Cardiac fibroblast (primary cell): ENCODE results near the gene HOXB4.

Experiments used
- DNase-seq, 2 donors: peaks; one replicate each; pipeline versions ENCODE4 v3.0.0 to v3.0.0-alpha.2; 2010; ENCODE audit warnings: low read depth in 2 of 2
- H3K4me3 ChIP-seq, 2 donors: replicated peaks in 1 of 2; 1 replicate in 1 of 2; 2 replicates in 1 of 2; pipeline ENCODE4 v1.5.1; 2011; ENCODE audit warnings: low read depth in 2 of 2, low read length in 2 of 2, mild to moderate bottlenecking in 2 of 2, moderate library complexity in 1 of 2
- CTCF ChIP-seq: IDR thresholded peaks from one replicate; pipeline ENCODE4 v1.5.1; 2011; ENCODE audit warnings: low read depth, mild to moderate bottlenecking, low read length, inconsistent platforms

Gene HOXB4

GRCh38 chr17:48549914-48550501, 28.1 kb downstream of the HOXB4 start:
- DNase-seq, result no peak
- TF ChIP-seq CTCF, result no peak
- no peak overlapping the region for H3K4me3 ChIP-seq

GRCh38 chr17:48549281-48549630, 28.9 kb downstream of the HOXB4 start:
- DNase-seq, result no peak
- TF ChIP-seq CTCF, result no peak
- H3K4me3 ChIP-seq, result no peak overlapping the region

GRCh38 chr17:48548523-48549280, 29.4 kb downstream of the HOXB4 start:
- no peak overlapping the region for H3K4me3 ChIP-seq
- no peak for TF ChIP-seq CTCF
- DNase-seq, result no peak

- DNase-seq, result peak; percentile 69 to 71
- peak overlapping the region in 1 of 2 donors; percentile 38 for H3K4me3 ChIP-seq
- no peak for TF ChIP-seq CTCF
Observed at GRCh38 chr17:48547808-48548522, 30.2 kb downstream of the HOXB4 start.

GRCh38 chr17:48546924-48547807, 31.0 kb downstream of the HOXB4 start:
- no peak for TF ChIP-seq CTCF
- DNase-seq, result peak; percentile 36 to 56
- H3K4me3 ChIP-seq, result peak overlapping the region; percentile 15 to 38

- DNase-seq, result peak; percentile 30 to 54
- peak overlapping the region; percentile 15 to 38 for H3K4me3 ChIP-seq
- no peak for TF ChIP-seq CTCF
Observed at GRCh38 chr17:48546137-48546923, 31.8 kb downstream of the HOXB4 start.
